NCI-H2171 (cell line): ENCODE data around the gene ANKMY2.
A peak's percentile ranks its signal among the peaks of the same experiment; 100 is the strongest.
"Not testable (repeated sequence)": the region's sequence is repeated elsewhere in the genome, so short reads cannot be mapped to it uniquely, and the experiment has no call there.

Experiments used
- DNase-seq: peaks from one replicate; lab custom pipeline; 2025; lab: John Stamatoyannopoulos, UW

Gene ANKMY2

GRCh38 chr7:16659854-16660497 lies 14.4 kb upstream of the ANKMY2 start:
- DNase-seq, result not testable (repeated sequence)

- DNase-seq, result peak; percentile 26
Measured at GRCh38 chr7:16657656-16658279, 12.2 kb upstream of the ANKMY2 start.

GRCh38 chr7:16656141-16656540 lies 10.6 kb upstream of the ANKMY2 start:
- no peak for DNase-seq

- no peak for DNase-seq
Measured at GRCh38 chr7:16655394-16655793, 9.8 kb upstream of the ANKMY2 start.

- DNase-seq, result peak; percentile 40
Measured at GRCh38 chr7:16652888-16653287, 7.3 kb upstream of the ANKMY2 start.

GRCh38 chr7:16652240-16652583 lies 6.7 kb upstream of the ANKMY2 start:
- DNase-seq, result no peak

GRCh38 chr7:16651396-16652239 lies 6.1 kb upstream of the ANKMY2 start:
- no peak for DNase-seq

- no peak for DNase-seq
Measured at GRCh38 chr7:16650266-16650665, 4.7 kb upstream of the ANKMY2 start.

GRCh38 chr7:16649196-16649595 lies 3.6 kb upstream of the ANKMY2 start:
- no peak for DNase-seq

- DNase-seq, result no peak
Measured at GRCh38 chr7:16648551-16648950, 3.0 kb upstream of the ANKMY2 start.

- no peak for DNase-seq
Measured at GRCh38 chr7:16647435-16647960, 1.9 kb upstream of the ANKMY2 start.

GRCh38 chr7:16646472-16647072 lies 1.0 kb upstream of the ANKMY2 start:
- no peak for DNase-seq

GRCh38 chr7:16644636-16645592 lies 640 bp downstream of the ANKMY2 start:
- peak; percentile 31 for DNase-seq

GRCh38 chr7:16644157-16644556 lies 1.4 kb downstream of the ANKMY2 start:
- DNase-seq, result no peak

GRCh38 chr7:16638282-16639280 lies 7.0 kb downstream of the ANKMY2 start:
- no peak for DNase-seq

GRCh38 chr7:16637379-16637778 lies 8.2 kb downstream of the ANKMY2 start:
- DNase-seq, result no peak

- DNase-seq, result no peak
Measured at GRCh38 chr7:16636555-16637101, 8.9 kb downstream of the ANKMY2 start.

- no peak for DNase-seq
Measured at GRCh38 chr7:16634271-16634738, 11.2 kb downstream of the ANKMY2 start.

GRCh38 chr7:16630654-16631053 lies 14.9 kb downstream of the ANKMY2 start:
- no peak for DNase-seq

GRCh38 chr7:16627236-16627635 lies 18.3 kb downstream of the ANKMY2 start:
- no peak for DNase-seq
